ENCODE data around the gene KIF12. TPM values are rescaled to one million over a fixed set of nuclear protein-coding genes. Genes with fewer than 3 reads are reported as not detected.

Gene KIF12
- total and polyA plus RNA-seq, 9 donors, result 0.54 to 17.8 (median 2.0) TPM; not detected in 1

- H3K4me3 ChIP-seq, result no peak overlapping the region
- DNase-seq, result no peak
- H3K27me3 ChIP-seq, result no peaks in the 10 kb centered on the region
- no peak for TF ChIP-seq CTCF (IDR thresholded peaks at IDR 0.05)
- no peak for TF ChIP-seq POLR2A (IDR thresholded peaks at IDR 0.05)
- TF ChIP-seq EP300 (IDR thresholded peaks at IDR 0.05), result no peak
- 64 to 81% (median 70%) methylated on average over 4 of the region's 4 CpGs for WGBS, 3 donors
- intact Hi-C loops (cut with DNase I), result no loop called here
- no peaks in the 10 kb centered on the region for H3K36me3 ChIP-seq
- H3K4me1 ChIP-seq (ENCODE audit: insufficient read depth), result no peaks in the 10 kb centered on the region
- no peak overlapping the region for H3K27ac ChIP-seq
- H3K9me3 ChIP-seq, result no peaks in the 10 kb centered on the region
These were observed 23.5 kb downstream of the KIF12 start for GRCh38 chr9:114075602-114076001.

- Histone ChIP-seq H3K36me3 (no peaks in the 10 kb centered on the region), H3K9me3 (no peaks in the 10 kb centered on the region), H3K27ac (no peak overlapping the region), H3K4me1 (ENCODE audit: insufficient read depth) (no peaks in the 10 kb centered on the region), H3K4me3 (no peak overlapping the region), H3K27me3 (no peaks in the 10 kb centered on the region)
- TF ChIP-seq CTCF (IDR thresholded peaks at IDR 0.05) (no peak), EP300 (IDR thresholded peaks at IDR 0.05) (no peak), POLR2A (IDR thresholded peaks at IDR 0.05) (no peak)
- intact Hi-C loops (cut with DNase I), result no loop called here
- 65 to 68% (median 66%) methylated on average over 14 of the region's 14 CpGs for WGBS, 3 donors
- DNase-seq, result peak; percentile 30 to 78 (median 60)
These were observed 26.6 kb downstream of the KIF12 start for GRCh38 chr9:114072184-114073140.

- no peak for DNase-seq
- no peaks in the 10 kb centered on the region for H3K27me3 ChIP-seq
- 81 to 93% (median 88%) methylated on average over 7 of the region's 7 CpGs for WGBS, 3 donors
These were observed 27.8 kb downstream of the KIF12 start for GRCh38 chr9:114071197-114071795.

More at GRCh38 chr9:114071197-114071795, 27.8 kb downstream of the KIF12 start:
- Histone ChIP-seq H3K27ac (no peak overlapping the region), H3K4me3 (no peak overlapping the region), H3K9me3 (no peaks in the 10 kb centered on the region), H3K36me3 (no peaks in the 10 kb centered on the region), H3K4me1 (ENCODE audit: insufficient read depth) (no peaks in the 10 kb centered on the region)
- TF ChIP-seq EP300 (IDR thresholded peaks at IDR 0.05), result no peak
- TF ChIP-seq CTCF (IDR thresholded peaks at IDR 0.05), result no peak
- TF ChIP-seq POLR2A (IDR thresholded peaks at IDR 0.05), result no peak
- intact Hi-C loops (cut with DNase I), result no loop called here

Data from ovary (tissue), 9 donors.